Activated T-cell treated with anti-CD3 and anti-CD28 coated beads, Interleukin-2, amount 50 U/mL, for 48 hours (primary cell): ENCODE data around the gene MPPE1.
"Not testable (repeated sequence)": the region's sequence is repeated elsewhere in the genome, so short reads cannot be mapped to it uniquely, and the experiment has no call there.

Experiments
- DNase-seq, 2 experiments: peaks; one replicate each; pipeline ENCODE4 v3.0.0-alpha.2; 2020

MPPE1 gene

DNA sequence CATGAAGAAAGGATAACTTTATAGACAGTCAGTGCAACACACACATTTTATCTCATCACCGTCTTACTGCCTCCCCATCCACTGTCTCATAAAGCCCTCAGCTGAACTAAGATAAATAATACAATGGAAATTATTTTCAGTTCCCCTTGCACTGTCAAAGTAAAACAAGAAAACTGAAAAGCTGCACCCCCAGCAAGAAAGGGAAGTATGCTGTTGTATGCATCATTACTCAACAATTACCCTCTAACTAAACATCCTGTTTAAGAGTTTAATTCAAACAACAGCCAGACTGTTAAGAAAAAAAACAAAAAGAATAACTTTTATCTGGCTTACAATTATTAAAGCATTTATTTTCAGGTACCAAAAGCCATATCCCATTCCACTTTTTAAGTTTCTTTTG is 25.0 kb downstream of the MPPE1 start:
- DNase-seq, result no peak

DNA sequence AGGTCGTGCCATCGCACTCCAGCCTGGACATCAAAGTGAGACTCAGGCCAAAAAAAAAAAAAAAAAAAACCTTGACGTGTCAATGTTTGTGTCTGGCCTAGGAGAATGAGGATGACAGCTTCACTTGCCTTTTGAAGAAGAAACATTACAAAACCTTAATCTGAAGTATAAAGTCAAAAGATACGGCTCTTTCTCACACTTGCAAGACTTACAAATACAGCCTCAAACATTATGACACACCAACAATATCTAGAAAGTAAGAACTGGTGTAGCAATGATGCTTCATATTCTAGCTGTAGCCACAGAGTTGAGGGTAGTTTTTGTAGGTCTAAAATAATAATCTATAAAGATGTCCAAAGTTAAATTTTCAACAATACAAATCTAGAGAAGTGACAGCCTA is 25.5 kb downstream of the MPPE1 start:
- no peak for DNase-seq

- no peak for DNase-seq
These were observed 27.4 kb downstream of the MPPE1 start for GRCh38 chr18:11880586-11881304.

DNA sequence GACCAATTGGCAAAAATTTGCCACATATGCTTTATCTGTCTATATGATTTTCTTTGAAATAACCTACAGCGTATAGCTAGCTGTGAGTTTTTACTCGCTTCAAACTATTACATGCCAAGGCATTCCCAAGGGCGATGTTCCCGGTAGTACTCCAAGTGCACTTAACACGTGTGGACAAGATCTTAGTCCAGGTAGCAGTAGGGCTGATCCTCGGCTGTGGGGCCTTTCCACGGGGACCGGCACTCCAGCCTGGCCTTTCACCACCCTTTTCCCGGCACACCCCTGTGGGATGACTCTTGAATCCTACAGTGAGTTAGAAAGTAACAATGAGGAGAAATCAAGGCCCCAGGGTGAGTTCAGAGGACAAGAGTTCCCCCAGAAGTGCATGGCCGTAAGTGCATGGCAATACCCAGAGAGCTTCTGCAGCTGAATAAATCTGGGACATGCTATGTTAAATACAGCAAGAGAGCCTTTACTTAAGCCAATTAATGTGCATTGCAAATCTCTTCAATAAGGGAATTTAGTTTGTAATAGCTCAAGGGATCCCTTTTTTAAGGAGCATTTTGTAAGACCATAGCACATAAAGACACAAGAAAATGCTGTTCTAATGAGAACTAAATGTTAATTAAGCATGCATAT is 30.5 kb downstream of the MPPE1 start:
- DNase-seq, result no peak

- no peak for DNase-seq
These were observed 33.4 kb downstream of the MPPE1 start for GRCh38 chr18:11874676-11875075.

DNA sequence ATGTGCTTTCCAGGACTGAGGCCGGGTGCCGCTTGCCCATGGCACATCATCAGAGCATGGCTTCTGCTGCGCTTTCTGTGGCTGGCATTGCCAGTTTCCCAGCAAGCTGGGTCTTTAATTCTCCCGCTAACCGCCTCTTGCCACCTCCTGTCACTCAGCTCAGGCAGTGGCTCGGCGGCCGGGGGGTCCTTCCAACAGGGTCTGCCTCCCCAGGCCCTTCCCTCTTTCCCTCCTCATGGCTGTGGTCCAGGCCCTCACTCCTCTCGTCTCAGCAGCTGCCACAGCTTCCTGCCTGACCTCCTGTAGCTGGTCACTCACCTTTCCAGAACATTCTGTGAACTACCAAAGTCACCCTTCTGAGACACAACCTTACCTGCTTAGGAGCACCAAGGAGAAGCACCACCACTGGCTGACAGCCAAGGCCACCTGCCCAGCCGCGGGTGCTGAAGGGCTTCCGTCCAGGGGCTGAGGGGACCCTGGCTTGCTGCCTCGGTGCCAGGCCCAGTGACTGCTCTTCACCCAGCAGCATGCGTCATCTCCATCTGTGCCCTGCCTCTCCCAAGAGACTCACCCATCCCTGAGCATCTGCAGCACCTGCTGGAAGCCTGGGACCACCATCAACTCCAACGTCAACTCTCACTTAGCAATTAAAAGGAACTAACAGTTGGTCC is 34.3 kb downstream of the MPPE1 start:
- DNase-seq, result no peak

DNA sequence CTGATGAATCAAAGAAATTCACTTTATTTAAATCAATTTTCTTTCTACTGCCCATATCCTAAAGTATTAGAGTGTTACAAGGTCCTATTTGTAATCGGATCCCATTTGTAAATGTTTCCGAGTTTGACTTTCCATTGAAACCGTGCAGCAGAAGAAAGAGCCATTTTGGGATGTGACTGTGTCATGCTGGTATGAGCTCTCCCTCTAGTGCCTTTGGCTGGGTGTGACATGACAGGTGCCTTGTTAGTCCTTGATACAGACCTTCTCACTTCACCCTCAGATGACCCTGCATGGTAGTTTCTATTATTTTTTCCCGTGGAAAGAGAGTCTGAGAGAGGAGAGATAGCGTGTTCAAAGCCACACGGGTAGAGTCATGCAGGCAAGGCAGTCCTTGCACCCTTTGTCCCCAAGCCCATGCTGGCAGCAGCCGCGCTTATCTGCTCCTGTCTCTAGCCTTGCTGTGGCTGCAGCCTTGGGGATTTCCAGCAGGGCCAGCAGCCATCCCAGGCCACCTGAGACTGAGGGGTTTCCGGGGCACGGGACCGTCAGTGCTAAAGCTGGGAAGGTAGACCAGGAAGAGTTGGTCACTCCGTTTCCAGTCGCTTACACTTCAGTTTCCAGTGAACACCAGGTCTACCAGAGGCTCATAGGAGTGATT is 35.5 kb downstream of the MPPE1 start:
- no peak for DNase-seq

- no peak for DNase-seq
These were observed 36.6 kb downstream of the MPPE1 start for GRCh38 chr18:11871501-11871900.

DNA sequence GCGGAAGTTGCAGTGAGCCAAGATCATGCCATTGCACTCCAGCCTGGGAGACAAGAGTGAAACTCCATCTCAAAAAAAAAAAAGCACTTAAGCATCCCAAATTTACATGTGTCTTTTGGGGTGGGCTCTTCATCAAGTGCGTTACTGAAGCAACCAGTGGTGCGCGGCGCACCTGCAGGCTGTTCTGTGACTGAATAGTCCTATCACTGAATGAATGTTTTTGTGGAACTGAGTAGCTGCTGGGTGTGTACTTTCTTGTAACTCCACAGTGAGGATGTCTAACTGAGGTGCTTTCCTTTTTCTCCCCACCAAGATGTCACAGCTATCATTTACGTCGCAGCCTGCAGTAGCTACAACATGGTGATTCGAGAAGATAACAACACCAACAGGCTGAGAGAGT is 39.9 kb downstream of the MPPE1 start:
- no peak for DNase-seq

DNA sequence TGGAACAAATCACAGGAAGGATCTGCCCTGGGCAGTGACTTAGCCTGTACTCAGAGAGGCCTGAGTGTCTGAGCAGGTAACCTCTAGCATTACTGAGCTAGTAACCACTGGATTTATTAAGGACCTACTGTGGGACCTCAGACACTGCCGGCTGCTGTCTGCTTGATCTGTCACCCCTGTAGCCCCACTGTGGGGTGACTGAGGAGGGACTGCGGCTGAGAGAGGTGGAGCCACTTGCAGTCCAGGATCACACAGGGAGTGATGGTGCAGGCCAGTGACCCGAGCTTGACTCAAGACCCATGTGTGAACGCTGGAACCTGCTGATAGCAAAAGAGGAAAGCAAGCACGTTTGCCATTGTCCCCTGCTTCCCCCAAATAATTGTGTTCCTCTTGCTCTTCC is 41.4 kb downstream of the MPPE1 start:
- no peak for DNase-seq

- DNase-seq, result no peak
These were observed 41.8 kb downstream of the MPPE1 start for GRCh38 chr18:11866329-11866728.

- DNase-seq, result no peak
These were observed 43.0 kb downstream of the MPPE1 start for GRCh38 chr18:11865071-11865470.

- DNase-seq, result no peak
These were observed 43.6 kb downstream of the MPPE1 start for GRCh38 chr18:11864471-11864870.

GRCh38 chr18:11862468-11863137 is 45.5 kb downstream of the MPPE1 start:
- no peak for DNase-seq

DNA sequence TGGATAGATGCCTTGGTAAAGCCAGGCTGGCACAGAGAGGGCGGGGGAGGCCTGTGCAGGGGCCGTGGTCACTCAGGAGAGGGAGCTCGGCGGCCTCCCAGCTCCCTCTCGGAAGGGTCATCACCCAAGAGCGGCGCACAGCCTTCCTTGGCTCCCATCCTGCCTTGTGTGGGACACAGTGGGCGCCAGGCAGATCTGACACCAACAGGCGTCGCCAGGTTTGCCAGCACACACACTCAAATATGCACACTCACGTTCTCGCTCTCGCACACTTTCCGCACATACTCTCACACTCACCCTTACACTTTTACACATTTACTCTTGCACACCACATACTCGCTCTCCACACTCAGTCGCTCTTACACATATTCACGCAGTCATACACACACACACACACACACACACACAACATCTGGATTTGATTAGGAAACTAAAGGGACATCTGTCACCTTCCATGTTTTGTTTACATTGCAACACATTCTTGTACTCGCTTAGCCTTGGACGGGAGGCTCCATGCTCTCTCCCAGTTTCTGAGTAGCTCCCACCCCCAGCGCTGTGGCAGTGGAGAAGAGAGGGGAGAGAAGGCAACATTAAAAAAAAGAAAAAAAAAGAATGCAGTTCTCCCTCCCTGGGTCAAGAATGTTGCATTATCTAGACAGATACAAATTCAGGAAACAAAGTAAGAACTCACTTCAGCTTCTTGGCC is 46.4 kb downstream of the MPPE1 start:
- DNase-seq, result no peak

- DNase-seq, result no peak
These were observed 47.3 kb downstream of the MPPE1 start for GRCh38 chr18:11860594-11861450.

GRCh38 chr18:11859903-11860407 is 48.2 kb downstream of the MPPE1 start:
- no peak for DNase-seq

DNA sequence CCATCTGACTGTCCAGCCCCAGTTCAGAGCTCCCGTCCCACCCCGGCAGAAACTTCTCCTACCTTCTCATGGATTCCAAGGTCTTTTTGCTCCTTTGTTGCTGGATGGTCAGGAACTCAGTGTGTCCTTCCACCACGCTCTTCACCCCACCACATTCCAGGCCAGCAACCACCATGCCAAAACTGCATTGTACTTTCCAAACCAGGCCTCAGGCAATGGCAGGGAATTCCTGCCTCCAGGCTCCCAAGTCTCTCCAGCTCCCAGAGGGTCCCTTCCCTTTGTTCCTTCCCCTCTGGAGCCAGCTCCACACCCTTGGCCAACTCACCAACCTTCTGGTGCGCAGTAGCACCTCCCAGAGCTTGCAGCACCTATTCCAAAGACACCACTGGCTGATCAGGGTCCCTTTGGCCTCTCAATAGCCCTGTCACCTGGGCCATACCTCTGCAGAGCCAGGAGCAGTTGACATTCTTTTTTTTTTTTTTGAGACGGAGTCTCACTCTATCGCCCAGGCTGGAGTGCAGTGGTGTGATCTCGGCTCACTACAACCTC is 48.8 kb downstream of the MPPE1 start:
- DNase-seq, result no peak

- DNase-seq, result no peak
These were observed 50.8 kb downstream of the MPPE1 start for GRCh38 chr18:11857177-11857887.

DNA sequence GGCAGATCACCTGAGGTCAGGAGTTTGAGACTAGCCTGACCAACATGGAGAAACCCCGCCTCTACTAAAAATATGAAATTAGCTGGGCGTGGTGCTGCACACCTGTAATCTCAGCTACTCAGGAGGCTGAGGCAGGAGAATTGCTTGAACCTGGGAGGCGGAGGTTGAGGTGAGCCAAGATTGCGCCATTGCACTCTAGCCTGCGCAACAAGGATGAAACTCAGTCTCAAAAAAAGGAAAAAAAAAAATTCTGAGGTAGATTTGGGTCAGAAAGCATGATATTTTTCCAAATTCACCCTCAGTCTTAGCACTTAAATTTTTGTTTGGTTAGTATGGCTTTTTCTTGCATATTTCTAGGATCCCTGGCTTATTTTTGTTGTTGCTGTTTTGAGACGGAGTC is 53.6 kb downstream of the MPPE1 start:
- not testable (repeated sequence) for DNase-seq
